ENCODE results near the gene EMCN.
"Not testable (repeated sequence)": the region's sequence is repeated elsewhere in the genome, so short reads cannot be mapped to it uniquely, and the experiment has no call there.

Gene EMCN

DNA sequence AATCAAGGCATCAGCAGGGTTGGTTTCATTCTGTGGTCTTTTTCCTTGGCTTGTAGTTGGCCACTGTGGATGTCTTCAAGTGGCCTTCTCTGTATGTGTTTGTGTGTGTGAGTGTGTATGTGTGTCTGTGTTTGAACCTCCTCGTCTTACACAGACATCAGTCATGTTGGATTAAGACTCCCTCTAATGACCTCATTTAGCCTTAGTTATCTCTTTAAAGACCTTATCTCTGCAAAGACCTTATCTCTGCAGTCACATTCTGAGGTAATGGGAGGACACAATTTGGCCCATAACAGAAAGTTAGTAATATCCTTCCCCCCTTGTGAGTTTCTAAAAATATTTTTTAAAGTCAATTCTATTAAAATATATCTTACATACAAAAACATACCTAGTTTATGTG is 126.7 kb downstream of the EMCN start:
- FAIRE-seq (no peak), DNase-seq (ENCODE audit: insufficient read length, low spot score) (no peak)

DNA sequence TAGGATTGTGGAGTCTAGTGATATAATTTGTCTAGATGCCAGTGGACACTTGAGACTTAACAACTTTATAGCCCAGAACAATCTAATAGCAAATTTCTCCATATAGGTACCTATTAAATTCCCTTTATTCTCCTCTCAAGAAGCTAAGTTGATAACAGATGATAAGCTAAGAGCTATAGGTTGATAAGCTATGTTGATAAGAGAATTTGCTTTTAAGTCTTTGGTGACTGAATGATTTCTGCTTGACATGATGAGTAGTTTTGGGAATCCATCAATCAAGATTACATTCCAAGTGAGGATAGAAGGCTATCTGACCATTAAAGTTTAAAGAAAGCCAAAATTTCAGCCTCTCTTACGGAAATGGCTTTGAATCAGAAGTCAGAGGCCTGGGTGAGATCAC is 131.6 kb downstream of the EMCN start:
- FAIRE-seq (no peak), DNase-seq (ENCODE audit: insufficient read length, low spot score) (no peak)

GRCh38 chr4:100380401-100380800 is 137.4 kb downstream of the EMCN start:
- not testable (repeated sequence) for FAIRE-seq; DNase-seq (ENCODE audit: insufficient read length, low spot score)

DNA sequence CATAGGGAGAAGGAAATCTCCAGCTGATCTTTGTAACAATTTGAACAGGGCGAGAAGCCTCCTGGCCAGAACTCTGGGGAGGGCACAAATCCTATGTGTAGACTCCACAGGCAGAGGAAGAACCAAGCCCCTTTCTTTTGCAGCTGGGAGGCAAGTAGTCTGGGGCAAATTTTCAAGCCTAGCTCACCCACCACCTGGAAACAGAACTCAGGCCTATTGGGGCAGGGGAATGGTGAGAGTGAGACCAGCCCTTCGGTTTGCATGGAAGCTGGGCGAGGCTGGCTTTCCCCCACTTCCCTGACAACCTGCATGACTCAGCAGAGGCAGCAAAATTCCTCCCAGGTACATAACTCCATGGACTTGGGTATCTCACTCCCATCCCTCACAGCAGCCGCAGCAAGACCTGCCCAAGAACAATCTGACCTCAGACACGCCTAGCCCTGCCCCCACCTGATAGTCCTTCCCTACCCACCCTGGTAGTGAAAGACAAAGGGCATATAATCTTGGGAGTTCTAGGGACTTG is 138.2 kb downstream of the EMCN start:
- DNase-seq (ENCODE audit: insufficient read length, low spot score) (no peak), FAIRE-seq (no peak)

DNA sequence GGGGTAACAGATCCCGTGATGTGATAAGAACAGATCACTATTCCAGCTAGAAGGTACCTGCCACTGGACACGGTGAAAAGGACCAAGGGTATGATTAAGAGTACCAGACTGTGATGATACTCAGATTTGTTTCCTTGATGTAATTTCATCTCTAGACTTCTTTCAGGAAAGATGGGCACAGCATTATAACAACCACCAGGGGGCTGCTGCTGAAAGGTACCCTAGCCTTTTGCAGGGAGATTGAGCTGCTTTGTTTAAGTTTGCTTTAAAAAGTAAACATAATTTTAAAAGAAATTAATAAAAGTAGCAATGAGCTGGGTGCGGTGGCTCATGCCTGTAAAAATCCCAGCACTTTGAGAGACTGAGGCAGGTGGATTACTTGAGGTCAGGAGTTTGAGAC is 145.4 kb downstream of the EMCN start:
- peak; percentile 1 for DNase-seq (ENCODE audit: insufficient read length, low spot score)

DNA sequence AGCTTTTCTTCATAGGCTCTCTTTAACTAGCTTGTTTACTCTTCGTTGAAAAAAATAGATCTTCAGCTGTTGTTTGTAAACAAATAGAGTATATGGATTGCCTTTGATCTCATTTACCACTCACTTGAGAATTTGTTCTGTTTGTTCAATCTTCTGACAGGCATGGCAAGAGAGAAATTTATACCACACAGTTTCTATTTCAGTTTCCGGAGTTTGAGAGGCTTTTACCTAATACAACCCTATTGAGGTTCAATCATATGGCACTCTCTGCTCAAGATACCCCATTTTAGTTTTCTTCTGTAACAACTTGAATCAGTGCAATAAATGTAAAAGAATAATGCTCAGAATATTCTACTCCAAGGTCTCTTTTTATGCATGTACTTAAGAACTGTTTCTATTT is 148.0 kb downstream of the EMCN start:
- DNase-seq (ENCODE audit: insufficient read length, low spot score) (no peak), FAIRE-seq (no peak)

More for the DNA sequence above, 145.4 kb downstream of the EMCN start:
- no peak for FAIRE-seq

DNA sequence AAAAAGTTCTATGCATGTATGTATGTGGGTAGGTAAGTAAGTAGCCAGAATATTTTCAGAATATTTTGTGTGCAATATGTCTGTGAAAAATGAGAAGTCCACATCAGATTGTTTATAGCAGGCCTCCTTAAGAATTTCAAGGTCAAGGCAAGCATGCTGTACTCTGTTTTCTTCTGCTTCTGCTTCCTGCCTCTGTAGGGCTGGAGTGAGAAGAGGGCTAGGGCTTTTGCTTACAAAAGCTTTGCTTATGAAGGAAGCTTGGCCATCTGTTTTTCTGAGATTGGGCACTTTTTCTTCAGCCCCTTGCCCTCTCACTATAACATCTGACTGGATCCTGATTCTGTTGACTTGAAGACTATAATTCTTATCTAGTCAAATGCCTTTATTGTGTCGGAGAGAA is 150.4 kb downstream of the EMCN start:
- no peak for DNase-seq (ENCODE audit: insufficient read length, low spot score)
- FAIRE-seq, result no peak

DNA sequence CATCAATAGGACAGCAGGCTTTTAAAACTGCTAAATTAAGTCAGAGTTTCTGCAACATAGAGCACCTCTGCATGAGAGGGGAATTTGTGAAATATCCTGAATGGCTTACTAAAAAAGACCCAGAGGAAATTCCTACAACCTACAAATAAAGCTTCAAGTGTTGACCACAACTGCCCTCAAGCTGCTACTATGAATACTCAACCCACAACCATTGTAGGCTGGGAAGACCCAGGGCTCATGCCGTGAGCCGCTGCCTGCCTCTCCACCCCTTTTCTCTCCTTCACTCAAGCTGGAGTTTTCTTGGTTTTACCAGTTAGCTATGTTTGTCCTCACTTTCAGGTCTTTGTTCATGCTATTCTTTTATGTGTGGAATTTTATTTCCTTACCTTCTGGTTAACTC is 151.6 kb downstream of the EMCN start:
- FAIRE-seq (no peak), DNase-seq (ENCODE audit: insufficient read length, low spot score) (no peak)

GRCh38 chr4:100362366-100362765 is 155.5 kb downstream of the EMCN start:
- FAIRE-seq, result no peak
- no peak for DNase-seq (ENCODE audit: insufficient read length, low spot score)

- FAIRE-seq, result no peak
Measured at GRCh38 chr4:100361336-100361735, 156.5 kb downstream of the EMCN start.

GRCh38 chr4:100360211-100360610 is 157.6 kb downstream of the EMCN start:
- no peak for FAIRE-seq

More at GRCh38 chr4:100361336-100361735, 156.5 kb downstream of the EMCN start:
- DNase-seq (ENCODE audit: insufficient read length, low spot score), result no peak

GRCh38 chr4:100359441-100359840 is 158.4 kb downstream of the EMCN start:
- DNase-seq (ENCODE audit: insufficient read length, low spot score) (no peak), FAIRE-seq (no peak)

More at GRCh38 chr4:100360211-100360610, 157.6 kb downstream of the EMCN start:
- no peak for DNase-seq (ENCODE audit: insufficient read length, low spot score)

GRCh38 chr4:100357542-100357941 is 160.3 kb downstream of the EMCN start:
- no peak for FAIRE-seq
- no peak for DNase-seq (ENCODE audit: insufficient read length, low spot score)

DNA sequence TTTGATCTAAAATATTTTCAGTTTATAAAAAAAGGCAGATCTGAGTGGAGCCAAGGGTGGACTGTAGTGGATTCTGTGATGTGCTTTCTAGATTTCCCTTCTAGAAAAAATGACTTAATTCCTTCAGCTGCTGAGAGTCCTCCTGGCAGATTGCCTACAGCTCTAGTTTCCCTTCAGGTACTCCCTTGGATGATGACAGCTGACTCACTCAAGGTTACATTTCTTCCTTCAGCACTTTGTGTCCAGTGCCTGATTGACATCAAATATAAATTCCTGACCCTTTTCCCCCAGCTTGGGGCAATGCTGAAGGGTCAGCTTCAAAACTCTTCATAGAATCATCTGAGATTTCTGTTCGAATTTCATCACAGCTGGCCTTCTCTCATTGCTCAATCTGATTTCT is 161.7 kb downstream of the EMCN start:
- FAIRE-seq, result no peak

GRCh38 chr4:100352352-100352751 is 165.5 kb downstream of the EMCN start:
- not testable (repeated sequence) for DNase-seq (ENCODE audit: insufficient read length, low spot score); FAIRE-seq

More for the DNA sequence above, 161.7 kb downstream of the EMCN start:
- DNase-seq (ENCODE audit: insufficient read length, low spot score), result no peak

DNA sequence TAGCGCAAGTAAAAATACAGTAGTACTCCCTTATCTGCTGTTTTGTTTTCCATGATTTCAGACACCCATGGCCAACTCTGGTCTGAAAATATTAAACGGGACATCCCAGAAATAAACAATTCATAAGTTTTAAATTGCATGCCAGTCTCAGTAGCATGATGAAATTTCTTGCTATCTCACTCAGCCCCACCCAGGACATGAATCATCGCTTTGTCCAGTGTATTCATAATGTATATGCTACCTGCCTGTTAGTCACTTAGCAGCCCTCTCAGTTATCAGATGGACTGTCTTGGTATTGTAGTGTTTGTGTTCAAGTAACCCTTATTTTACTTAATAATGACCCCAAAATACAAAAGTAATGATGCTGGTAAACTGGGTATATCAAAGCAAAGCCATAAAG is 169.3 kb downstream of the EMCN start:
- DNase-seq (ENCODE audit: insufficient read length, low spot score) (no peak), FAIRE-seq (no peak)

DNA sequence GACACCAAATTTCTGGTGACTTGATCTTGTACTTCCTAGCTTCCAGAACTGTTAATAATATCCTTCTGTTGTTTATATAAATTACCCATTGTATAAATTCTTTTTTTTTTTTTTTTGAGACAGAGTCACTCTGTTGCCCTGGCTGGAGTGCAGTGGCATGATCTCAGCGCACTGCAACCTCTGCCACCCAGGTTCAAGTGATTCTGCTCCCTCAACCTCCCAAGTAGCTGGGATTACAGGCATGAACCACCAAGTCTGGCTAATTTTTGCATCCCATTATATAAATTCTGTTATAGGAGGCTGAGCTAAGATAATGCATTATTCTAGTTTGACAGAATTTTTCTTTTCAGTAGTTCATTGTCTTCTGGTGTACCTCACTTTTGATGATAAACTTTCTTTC is 170.6 kb downstream of the EMCN start:
- FAIRE-seq, result no peak
- DNase-seq (ENCODE audit: insufficient read length, low spot score), result no peak

DNA sequence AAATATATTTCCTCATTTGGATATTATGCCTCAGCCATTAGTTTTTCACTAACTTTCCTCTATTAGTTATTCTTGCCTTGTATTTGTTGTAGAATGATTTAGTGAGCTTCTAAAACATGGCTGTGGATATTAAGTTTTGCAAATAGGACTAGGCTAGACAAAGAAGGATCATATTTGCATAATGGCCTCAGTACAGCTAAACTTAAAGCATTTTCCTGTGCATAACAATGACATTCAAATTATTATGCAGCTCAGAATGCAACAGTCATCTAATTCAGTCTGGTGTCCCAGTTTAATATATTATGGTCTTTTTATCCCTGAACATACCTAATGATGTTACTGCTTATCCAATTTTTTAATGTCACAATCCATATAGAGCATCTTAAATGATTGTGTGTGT is 172.2 kb downstream of the EMCN start:
- FAIRE-seq, result no peak

More for the DNA sequence above, 172.2 kb downstream of the EMCN start:
- DNase-seq (ENCODE audit: insufficient read length, low spot score), result no peak
